HCT116 (cell line): ENCODE data around the gene GSTA4.

Experiments used
- EZH2phosphoT487 ChIP-seq: fragments of 200-600 bp; IDR thresholded peaks from 2 replicates; pipeline ENCODE4 v1.6.1; 2018; ENCODE audit warnings: antibody characterized with exemption, borderline replicate concordance
- POLR2A ChIP-seq: IDR thresholded peaks from 2 replicates; pipeline ENCODE4 v1.7.0; 2011; ENCODE audit warnings: borderline replicate concordance; ENCODE audit not compliant: insufficient read depth, insufficient read length; ENCODE audit errors: extremely low read depth
- POLR2AphosphoS5 ChIP-seq: IDR thresholded peaks from 2 replicates; pipeline ENCODE4 v1.6.1; 2011; ENCODE audit warnings: mild to moderate bottlenecking, low read depth, low read length, moderate library complexity
- SP1 ChIP-seq: IDR thresholded peaks from 2 replicates; pipeline ENCODE4 v1.6.1; 2012; ENCODE audit warnings: low read depth
- TCF7L2 ChIP-seq: IDR thresholded peaks from 2 replicates; pipeline ENCODE4 v1.7.0; 2011; ENCODE audit warnings: borderline replicate concordance, inconsistent platforms; ENCODE audit not compliant: insufficient read depth, insufficient read length; ENCODE audit errors: extremely low read depth
- TF ChIP-seq, protein P1 (sequence below), 3 experiments: fragments of 200-600 bp in 1 of 3; sonication (generic) in 1 of 3; IDR thresholded peaks in 2 of 3; conservative IDR thresholded peaks in 1 of 3; 2 replicates each; pipeline ENCODE4 v1.5.1; 2012 to 2017; ENCODE audit warnings: low read depth in 2 of 3, low read length in 2 of 3, antibody characterized with exemption in 1 of 3, borderline replicate concordance in 1 of 3, control low read depth in 1 of 3, mild to moderate bottlenecking in 1 of 3, mixed read lengths in 1 of 3, mixed run types in 1 of 3, moderate library complexity in 1 of 3; ENCODE audit not compliant: insufficient read depth in 1 of 3
- TF ChIP-seq, protein P2 (sequence below): IDR thresholded peaks from 2 replicates; pipeline ENCODE4 v1.6.1; 2012
- TF ChIP-seq, protein P3 (sequence below): IDR thresholded peaks from 2 replicates; pipeline ENCODE4 v1.6.1; 2012
- TF ChIP-seq, protein P4 (sequence below): IDR thresholded peaks from 2 replicates; pipeline ENCODE4 v1.6.1; 2012; ENCODE audit warnings: low read depth

DNA sequence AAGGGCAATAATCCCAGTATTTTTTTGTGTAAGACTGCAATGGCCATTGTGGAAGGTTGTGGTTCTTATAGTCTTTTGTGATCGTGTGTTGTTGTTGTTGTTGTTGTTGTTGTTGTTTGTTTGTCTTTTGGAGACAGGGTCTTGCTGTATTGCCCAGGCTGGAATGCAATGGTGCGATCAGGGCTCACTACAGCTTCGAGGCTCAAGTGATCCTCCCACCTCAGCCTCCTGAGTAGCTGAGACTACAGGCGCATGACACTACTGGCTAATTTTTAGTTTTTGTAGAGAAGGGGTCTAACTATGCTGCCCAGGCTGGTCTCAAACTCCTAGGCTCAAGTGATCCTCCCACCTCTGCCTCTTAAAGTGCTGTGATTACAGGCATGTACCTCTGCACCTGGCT lies 3.5 kb upstream of the GSTA4 start:
- TF ChIP-seq EZH2phosphoT487, result no peak
- TF ChIP-seq POLR2A, result no peak
- TF ChIP-seq, protein P1, sequence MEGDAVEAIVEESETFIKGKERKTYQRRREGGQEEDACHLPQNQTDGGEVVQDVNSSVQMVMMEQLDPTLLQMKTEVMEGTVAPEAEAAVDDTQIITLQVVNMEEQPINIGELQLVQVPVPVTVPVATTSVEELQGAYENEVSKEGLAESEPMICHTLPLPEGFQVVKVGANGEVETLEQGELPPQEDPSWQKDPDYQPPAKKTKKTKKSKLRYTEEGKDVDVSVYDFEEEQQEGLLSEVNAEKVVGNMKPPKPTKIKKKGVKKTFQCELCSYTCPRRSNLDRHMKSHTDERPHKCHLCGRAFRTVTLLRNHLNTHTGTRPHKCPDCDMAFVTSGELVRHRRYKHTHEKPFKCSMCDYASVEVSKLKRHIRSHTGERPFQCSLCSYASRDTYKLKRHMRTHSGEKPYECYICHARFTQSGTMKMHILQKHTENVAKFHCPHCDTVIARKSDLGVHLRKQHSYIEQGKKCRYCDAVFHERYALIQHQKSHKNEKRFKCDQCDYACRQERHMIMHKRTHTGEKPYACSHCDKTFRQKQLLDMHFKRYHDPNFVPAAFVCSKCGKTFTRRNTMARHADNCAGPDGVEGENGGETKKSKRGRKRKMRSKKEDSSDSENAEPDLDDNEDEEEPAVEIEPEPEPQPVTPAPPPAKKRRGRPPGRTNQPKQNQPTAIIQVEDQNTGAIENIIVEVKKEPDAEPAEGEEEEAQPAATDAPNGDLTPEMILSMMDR (IDR thresholded peaks at IDR 0.05 in 2 of 3, conservative IDR thresholded peaks at IDR 0.05 in 1 of 3; ENCODE audit: borderline replicate concordance in 1 of 3, insufficient read depth in 1 of 3, low read depth in 2 of 3, low read length in 2 of 3), result no peak
- TF ChIP-seq, protein P2, sequence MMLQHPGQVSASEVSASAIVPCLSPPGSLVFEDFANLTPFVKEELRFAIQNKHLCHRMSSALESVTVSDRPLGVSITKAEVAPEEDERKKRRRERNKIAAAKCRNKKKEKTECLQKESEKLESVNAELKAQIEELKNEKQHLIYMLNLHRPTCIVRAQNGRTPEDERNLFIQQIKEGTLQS, result no peak
- TF ChIP-seq POLR2AphosphoS5, result no peak
- TF ChIP-seq, protein P3, sequence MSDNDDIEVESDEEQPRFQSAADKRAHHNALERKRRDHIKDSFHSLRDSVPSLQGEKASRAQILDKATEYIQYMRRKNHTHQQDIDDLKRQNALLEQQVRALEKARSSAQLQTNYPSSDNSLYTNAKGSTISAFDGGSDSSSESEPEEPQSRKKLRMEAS, result no peak
- TF ChIP-seq, protein P4, sequence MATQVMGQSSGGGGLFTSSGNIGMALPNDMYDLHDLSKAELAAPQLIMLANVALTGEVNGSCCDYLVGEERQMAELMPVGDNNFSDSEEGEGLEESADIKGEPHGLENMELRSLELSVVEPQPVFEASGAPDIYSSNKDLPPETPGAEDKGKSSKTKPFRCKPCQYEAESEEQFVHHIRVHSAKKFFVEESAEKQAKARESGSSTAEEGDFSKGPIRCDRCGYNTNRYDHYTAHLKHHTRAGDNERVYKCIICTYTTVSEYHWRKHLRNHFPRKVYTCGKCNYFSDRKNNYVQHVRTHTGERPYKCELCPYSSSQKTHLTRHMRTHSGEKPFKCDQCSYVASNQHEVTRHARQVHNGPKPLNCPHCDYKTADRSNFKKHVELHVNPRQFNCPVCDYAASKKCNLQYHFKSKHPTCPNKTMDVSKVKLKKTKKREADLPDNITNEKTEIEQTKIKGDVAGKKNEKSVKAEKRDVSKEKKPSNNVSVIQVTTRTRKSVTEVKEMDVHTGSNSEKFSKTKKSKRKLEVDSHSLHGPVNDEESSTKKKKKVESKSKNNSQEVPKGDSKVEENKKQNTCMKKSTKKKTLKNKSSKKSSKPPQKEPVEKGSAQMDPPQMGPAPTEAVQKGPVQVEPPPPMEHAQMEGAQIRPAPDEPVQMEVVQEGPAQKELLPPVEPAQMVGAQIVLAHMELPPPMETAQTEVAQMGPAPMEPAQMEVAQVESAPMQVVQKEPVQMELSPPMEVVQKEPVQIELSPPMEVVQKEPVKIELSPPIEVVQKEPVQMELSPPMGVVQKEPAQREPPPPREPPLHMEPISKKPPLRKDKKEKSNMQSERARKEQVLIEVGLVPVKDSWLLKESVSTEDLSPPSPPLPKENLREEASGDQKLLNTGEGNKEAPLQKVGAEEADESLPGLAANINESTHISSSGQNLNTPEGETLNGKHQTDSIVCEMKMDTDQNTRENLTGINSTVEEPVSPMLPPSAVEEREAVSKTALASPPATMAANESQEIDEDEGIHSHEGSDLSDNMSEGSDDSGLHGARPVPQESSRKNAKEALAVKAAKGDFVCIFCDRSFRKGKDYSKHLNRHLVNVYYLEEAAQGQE, result no peak
- no peak for TF ChIP-seq TCF7L2
- TF ChIP-seq SP1, result no peak
